HG03175 (cell line): ENCODE data around the gene KLF7.

Experiments used
- ATAC-seq: cut with Tn5 transposase; IDR thresholded peaks from one replicate; pipeline ENCODE4 v1.9.1; 2021; ENCODE audit warnings: mild to moderate bottlenecking, moderate library complexity; ENCODE audit not compliant: unreplicated experiment

KLF7 gene

DNA sequence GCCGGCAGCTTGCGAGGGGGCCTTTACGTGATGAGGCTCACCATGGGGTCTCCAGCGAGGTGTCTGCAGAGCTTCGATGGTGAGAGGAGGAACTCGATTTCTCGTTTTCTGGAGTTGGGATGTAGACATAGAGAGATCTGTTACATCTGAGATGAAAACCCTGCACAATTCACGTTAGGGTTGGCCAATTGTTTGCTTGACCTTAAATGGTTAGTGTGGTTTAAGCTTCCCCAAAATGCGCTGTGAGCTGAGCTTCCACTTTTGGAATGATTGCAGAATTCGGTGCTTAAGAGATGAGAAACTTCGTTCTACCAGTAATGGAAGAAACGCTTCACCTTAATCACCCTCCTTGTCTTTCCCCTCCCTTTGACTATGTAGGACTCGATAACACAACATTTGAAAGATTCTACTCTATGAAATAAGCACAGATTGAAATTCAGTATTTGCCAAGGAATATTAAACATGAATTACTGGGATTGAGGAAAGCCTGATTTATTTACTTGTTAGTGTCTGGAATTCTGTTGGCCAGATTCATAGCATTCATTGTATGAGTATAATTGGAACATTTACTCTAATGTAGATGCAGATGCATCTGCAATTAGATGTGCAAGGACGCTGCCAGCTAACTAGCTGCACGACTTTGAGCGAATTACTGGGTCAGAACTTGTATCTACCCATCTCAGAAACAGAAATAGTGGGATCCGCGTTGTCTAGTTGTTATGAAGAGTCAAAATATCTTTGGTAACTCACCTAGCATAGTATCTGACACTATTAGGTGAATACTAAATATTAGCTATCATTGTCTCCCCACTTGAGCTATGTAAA is 1.6 kb upstream of the KLF7 start:
- no peak for ATAC-seq

DNA sequence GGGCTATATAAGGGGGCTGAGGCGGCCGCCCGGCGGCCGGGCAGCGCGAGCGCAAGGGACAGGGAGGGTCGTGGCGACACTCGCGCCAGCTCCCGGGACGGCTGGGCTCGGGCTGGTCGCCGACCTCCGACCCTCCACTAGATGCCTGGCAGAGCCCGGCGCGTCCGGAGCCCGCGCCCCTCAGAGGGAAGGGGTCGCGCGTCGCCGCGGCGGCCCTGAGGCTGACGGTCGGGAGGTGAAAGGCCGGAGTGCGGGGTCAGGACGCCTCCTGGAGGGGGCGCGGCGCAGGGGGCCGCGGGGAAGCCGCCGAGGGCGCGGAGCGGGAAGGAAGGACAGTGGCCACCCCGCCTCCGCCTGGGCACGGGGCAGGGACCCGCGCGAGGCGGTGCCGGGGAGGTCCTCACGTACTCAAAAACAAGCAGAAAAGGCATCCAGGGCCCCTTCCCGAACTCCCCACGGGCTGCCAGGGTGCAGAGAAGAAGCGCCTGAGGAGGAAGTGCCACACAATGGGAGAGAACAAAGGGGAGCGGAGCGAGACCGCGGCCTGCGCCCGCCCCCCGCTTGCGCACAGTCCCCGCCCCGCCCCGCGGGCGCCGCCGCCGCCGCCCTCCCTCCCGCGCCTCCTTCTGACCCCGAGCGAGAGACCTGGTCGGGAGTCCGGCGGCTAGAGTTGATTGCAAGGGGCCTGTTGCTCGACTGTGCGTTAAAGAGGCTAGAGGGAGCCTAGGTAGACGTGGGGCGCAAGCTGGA is 776 bp upstream of the KLF7 start:
- peak; percentile 42 for ATAC-seq

DNA sequence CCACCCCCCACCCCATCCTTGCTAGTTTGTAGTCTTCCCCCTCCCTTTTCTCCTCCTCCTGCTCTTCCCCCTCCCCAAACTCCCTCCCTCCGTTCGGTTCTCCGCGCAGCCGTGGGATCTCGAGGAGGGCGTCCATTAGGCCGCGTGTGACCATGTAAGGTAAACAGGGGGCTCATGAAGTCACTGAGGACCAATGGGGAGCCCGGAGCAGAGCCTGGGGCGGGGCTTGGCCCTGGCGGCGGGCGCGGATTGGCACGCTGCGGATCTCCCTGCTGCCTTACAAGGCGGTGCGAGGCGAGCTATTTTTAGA is 246 bp upstream of the KLF7 start:
- peak; percentile 97 for ATAC-seq

GRCh38 chr2:207164006-207164831 is 1.5 kb downstream of the KLF7 start:
- no peak for ATAC-seq

DNA sequence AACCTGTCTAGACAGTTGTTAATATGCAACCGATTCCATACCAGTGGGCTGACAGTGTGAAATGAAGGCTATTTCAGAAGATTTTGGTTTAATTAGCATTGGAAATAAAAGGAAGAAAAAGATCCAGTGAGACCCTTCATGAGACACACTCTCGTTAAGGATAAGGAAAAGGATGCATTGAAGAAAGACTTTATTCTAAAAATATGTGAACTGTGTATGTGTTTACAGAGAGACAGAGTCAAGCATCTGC is 2.1 kb downstream of the KLF7 start:
- no peak for ATAC-seq

- ATAC-seq, result no peak
These were observed 2.5 kb downstream of the KLF7 start for GRCh38 chr2:207163053-207163755.

DNA sequence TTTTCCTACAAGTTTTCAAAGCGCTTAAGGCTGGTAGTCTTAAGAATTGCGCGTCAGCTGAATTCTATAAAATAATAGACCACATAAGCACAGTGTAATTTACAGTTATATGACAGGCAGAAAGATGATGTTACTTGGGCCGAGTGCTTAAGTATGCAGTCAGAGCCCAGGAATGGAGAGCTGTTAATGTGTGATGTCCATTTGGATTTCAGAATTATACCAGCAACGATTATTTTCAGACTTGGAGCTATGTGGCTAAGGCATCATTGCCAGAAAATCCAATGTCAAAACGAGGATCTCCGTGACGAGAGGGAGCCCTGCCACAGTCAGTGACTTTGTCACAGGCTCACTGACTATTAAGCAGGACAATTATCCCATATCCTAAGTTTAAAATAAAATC is 3.4 kb downstream of the KLF7 start:
- ATAC-seq, result no peak

- ATAC-seq, result no peak
These were observed 4.3 kb downstream of the KLF7 start for GRCh38 chr2:207161247-207162123.

- no peak for ATAC-seq
These were observed 5.6 kb downstream of the KLF7 start for GRCh38 chr2:207160115-207160514.

- ATAC-seq, result no peak
These were observed 6.7 kb downstream of the KLF7 start for GRCh38 chr2:207159002-207159401.

- no peak for ATAC-seq
These were observed 8.0 kb downstream of the KLF7 start for GRCh38 chr2:207157731-207158130.

DNA sequence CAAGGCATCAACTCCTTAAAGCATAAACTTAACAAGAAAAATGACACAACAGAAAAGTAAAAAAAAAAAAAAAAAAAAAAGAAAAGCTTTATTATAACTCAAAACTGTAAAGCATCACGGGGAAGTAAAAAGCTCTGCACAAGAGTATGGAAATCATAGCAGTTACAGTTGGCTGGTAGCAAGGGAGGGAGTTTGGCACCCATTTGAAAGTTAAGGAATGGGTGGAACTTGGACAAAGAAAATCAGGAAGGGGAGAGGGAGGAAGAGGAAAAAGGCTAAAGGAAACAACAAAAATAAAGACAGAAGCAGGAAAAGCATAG is 8.6 kb downstream of the KLF7 start:
- ATAC-seq, result no peak

GRCh38 chr2:207156451-207157161 is 9.1 kb downstream of the KLF7 start:
- ATAC-seq, result peak; percentile 78

DNA sequence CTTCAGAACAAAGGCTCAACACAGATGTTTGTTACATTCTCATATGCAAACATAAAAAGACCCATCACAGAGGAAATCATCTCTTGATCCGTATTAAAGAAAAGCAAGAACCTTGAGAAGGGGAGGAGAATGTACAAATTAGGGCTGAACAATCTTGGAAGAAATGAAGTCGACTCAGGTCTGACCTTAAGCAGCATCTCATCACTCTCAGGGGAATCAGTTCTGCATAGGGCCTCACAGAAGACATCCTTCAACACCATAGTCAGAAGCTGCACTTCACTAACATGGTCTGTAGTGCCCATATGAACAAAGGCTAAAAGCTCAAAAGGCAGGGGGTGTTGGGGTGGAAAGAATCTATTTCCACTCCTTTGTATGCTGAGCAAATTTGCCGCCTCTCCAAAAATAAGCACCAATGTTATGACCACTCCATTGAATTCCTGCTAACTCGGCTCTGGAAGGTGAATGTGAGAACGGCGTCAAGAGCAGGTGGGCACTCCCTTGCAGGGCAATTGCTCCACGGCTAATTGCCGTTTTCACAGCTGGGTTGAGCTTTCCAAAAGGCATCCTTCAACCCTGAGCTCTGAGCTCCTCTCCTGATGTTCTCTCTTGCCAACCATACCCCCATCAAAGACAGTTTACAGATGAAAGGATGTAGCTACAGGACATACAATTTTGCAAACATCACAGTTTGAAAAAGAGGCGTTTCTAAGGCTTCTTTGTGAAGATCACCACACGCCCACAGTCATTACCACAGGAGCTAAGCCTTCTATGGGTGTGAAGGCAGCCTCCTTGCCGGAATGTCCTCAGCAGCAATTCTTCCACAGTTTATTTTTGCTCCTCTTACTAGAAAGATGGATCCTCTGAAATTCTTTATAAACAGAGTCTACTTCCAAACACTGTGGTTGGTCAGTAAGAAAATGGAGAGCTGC is 10.0 kb downstream of the KLF7 start:
- no peak for ATAC-seq

DNA sequence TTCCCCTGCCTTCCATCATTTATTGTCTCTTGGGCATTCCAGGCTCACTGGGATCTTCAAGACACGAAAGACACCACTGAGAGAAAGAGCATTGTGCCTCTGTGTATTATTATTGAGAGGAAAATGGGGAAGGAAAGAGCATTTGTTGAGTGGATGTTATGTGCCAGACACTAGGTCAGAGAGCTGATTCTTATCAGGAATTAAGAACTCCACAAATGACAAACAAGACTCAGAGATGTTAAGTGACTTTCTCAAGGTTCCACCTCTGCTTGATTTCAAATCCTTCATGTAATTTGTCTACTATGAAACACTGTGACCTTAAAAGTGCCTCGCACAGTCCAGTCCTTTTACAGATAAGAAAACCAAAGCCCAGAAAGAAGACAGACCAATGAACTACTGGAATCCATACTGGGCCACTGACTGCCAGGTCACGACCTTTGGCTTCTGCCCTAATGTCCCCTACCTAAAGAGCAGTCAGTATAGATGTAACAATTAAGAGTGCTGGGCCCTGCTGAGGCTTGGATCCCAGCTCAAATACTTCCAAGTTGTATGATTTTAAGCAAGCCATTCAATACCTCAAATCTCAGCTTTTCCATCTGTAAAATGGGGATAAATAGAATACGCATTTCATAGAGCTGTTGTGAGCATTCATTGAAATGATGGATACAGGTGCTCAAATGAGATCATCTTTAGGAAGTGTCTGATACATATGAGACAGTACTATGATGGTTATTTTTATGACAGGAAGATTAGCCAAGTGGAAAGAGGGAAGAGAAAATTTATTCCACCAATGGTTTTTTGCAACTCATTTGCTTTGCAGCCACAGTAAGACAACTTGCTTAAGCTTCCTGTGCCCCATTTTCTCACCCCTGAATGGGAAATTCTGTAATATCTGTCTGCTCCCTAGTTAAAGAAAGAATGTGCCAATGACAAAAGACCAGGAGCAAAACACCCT is 10.9 kb downstream of the KLF7 start:
- no peak for ATAC-seq

DNA sequence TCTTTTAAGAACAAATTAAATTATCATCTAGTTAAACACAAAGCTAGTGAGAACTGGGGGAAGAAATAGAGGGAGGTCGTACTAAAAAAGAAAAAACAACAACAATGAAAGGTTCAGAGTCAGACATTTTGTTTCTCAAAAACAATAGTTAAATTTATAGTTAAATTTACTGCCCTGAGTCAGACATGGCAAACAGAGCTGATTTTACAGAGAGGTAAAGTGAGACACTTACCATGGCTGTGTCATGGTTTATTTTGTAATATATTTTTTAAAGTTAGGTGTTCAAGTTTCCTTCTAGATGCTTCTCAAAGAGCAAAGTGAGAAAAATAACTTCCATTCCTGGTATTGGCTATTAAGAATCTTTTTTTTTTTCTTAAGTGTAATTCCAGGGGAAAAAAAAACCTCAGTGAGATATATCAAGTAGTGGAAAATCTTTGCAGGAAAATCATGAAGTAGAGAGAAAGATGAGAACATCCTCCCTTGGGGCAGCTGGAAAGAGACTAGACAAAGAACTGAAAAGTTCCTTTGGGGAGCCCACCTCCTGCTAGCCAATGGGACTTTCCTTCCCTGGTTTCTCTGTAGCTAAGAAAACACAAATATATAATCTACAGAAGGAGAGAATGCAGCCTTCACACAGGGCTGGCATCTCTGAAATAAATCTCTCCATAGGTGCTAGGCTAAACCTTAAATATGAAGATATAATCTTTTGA is 12.3 kb downstream of the KLF7 start:
- no peak for ATAC-seq

- no peak for ATAC-seq
These were observed 14.7 kb downstream of the KLF7 start for GRCh38 chr2:207151048-207151447.
